HG02840 (cell line): Measurements from ENCODE around the gene ZNF14.
A peak's percentile ranks its signal among the peaks of the same experiment; 100 is the strongest.
"Not testable (repeated sequence)": the region's sequence is repeated elsewhere in the genome, so short reads cannot be mapped to it uniquely, and the experiment has no call there.

Experiments used
- ATAC-seq: cut with Tn5 transposase; IDR thresholded peaks from one replicate; pipeline ENCODE4 v1.9.1; 2021; ENCODE audit warnings: mild to moderate bottlenecking, moderate library complexity, moderate number of reproducible peaks; ENCODE audit not compliant: unreplicated experiment, low FRiP score

ZNF14 gene

GRCh38 chr19:19697589-19697988, 35.3 kb downstream of the ZNF14 start:
- ATAC-seq = no peak

DNA sequence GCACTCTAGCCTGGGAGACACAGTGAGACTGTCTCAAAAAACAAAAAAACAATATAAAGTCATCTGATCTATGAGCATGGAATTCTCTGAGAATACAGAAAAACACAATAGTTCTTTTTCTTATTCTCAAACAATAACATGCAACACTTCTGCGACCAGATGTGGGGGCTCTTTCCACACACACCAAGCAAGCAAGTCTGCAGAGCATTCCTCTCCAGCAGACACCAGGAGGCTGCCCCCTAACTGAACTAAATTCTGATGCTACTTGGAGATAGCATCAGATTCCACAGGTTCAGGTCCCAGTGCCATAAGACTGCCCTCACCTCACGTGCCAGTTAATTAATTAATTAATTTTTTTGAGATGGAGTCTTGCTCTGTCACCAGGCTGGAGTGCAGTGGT, 36.5 kb downstream of the ZNF14 start:
- ATAC-seq = no peak

DNA sequence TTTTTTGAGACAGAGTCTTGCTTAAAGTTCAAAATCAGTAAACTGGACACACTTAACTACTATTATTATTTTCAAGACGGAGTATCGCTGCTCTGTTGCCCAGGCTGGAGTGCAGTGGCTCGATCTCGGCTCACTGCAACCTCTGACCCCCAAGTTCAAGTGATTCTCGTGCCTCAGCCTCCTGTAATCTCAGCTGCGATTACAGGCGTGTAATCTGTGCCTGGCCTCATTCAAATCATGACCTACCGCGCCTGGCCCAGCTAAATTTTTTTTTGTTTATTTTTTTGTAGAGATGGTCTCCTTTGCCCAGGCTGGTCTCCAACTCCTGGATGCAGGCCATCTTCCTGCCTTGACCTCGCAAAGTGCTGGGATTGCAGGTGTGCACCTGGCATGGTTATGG, 41.2 kb downstream of the ZNF14 start:
- no peak for ATAC-seq

DNA sequence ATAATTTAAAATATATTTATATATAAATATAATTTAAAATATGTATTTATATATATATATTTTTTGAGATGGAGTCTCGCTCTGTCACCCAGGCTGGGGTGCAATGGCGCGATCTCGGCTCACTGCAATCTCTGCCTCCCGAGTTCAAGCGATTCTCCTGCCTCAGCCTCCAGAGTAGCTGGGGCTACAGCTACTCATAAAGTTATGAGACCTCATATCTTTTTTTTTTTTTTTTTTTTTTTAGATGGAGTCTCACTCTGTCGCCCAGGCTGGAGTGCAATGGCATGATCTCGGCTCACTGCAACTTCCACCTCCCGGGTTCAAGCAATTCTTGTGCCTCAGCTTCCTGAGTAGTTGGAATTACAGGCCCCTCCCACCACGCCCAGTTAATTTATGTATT, 43.9 kb downstream of the ZNF14 start:
- ATAC-seq = not testable (repeated sequence)

- ATAC-seq = no peak
Observed at GRCh38 chr19:19687090-19687489, 45.8 kb downstream of the ZNF14 start.

DNA sequence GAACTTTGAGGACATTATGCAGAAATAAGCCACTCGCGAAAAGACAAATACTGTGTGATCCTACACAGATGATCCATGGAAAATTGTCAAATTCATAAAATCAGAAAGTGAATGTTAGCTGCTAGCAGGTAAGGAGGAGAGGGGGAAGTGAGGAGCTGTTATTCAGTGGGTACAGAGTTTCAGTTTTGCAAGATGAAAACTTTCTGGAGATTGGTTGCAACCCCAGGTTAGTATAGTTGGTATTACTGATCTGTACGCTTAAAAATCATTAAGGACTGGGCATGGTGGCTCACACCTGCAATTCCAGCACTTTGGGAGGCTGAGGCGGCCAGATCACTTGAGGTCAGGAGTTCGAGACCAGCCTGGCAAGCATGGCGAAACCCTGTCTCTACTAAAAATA, 46.3 kb downstream of the ZNF14 start:
- no peak for ATAC-seq

DNA sequence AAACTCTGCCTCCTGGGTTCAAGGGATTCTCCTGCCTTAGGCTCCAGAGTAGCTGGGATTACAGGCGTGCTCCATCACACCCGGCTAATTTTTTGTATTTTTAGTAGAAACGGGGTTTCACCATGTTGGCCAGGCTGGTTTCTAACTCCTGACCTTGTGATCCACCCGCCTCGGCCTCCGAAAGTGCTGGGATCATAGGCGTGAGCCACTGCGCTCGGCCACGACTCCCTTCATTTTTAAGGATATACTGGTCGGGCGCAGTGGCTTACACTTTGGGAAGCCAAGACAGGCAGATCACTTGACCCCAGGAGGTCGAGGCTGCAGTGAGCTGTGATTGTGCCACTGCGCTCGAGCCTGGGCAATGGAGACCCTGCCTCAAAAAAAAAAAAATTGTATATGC, 46.8 kb downstream of the ZNF14 start:
- not testable (repeated sequence) for ATAC-seq

- no peak for ATAC-seq
Observed at GRCh38 chr19:19679176-19680073, 53.5 kb downstream of the ZNF14 start.

- no peak for ATAC-seq
Observed at GRCh38 chr19:19677579-19677978, 55.3 kb downstream of the ZNF14 start.

DNA sequence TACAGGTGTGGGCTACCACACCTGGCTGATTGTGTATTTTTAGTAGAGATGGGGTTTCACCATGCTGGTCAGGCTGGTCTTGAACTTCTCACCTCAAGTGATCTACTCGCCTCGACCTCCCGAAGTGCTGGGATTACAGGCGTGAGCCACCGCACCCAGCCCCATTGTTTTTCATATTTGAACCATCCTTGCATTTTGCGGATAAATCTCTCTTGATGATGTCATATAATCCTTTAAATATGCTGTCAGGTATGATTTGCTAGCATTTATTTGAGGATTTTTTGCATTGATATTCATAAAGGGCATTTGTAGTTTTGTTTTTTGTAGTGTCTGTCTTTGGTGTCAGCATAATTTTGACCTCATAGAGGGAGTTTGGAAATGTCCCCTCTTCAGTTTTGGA, 58.6 kb downstream of the ZNF14 start:
- no peak for ATAC-seq

DNA sequence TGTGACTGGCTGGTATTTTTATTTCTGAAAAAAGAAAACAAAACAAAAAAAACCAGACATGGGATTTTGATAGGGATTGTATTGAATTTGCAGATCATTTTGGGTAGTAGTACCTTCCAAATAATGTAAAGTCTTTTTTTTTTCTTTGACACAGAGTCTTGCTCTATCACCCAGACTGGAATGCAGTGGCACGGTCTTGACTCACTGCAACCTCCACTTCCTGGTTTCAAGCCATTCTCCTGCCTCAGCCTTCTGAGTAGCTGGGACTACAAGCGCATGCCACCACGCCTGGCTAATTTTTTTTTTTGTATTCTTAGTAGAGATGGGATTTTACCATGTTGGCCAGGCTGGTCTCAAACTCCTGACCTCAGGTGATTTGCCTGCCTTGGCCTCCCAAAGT, 60.1 kb downstream of the ZNF14 start:
- ATAC-seq = no peak

DNA sequence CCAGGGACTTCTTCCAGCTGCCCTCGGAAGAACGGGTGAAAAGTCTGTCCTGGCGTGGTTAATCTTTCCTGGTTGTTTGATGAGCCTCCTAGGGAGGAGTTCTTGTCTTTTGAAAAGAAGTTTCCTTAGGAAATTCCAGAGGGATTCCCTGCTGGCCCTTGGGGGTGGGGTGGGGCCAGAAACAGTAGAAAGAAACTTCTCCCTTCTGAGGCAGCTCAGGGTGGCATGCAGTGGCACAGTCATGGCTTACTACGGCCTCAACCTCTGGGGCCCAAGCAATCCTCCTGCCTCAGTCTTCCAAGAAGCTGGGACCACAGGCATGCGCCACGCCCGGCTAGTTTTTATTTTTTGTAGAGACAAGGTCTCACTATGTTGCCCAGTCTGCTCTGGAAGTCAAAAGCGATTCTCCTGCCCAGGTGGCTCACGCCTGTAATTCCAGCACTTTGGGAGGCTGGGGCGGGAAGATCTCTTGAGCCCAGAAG, 62.8 kb downstream of the ZNF14 start:
- no peak for ATAC-seq

GRCh38 chr19:19668230-19669012, 64.5 kb downstream of the ZNF14 start, which contains the start of gene ZNF101:
Gene ZNF101 (plus strand): TSS chr19:19668839. CDS start chr19:19668964, 125 bp downstream.
- ATAC-seq = peak; percentile 55

DNA sequence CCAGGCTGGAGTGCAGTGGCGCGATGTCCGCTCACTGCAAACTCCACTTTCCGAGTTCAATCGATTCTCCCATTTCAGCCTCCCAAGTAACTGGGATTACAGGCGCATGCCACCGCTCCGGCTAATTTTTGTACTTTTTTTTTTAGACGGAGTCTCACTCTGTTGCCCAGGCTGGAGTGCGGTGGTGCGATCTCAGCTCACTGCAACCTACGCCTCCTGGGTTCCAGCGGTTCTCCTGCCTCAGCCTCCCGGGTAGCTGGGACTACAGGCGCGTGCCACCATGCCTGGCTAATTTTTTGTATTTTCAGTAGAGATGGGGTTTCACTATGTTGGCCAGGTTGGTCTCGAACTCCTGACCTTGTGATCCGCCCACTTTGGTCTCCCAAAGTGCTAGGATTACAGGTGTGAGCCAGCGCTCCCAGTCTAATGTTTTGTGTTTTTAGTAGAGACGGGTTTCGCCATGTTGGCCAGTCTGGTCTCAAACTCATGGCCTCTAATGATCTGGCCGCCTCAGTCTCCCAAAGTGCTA, 67.4 kb downstream of the ZNF14 start:
- ATAC-seq = not testable (repeated sequence)

- peak; percentile 73 for ATAC-seq
Observed at GRCh38 chr19:19663256-19664120, 69.4 kb downstream of the ZNF14 start, which contains the start of gene ATP13A1. Gene ATP13A1 (minus strand): TSS chr19:19663676. CDS start chr19:19663666, 10 bp downstream.

DNA sequence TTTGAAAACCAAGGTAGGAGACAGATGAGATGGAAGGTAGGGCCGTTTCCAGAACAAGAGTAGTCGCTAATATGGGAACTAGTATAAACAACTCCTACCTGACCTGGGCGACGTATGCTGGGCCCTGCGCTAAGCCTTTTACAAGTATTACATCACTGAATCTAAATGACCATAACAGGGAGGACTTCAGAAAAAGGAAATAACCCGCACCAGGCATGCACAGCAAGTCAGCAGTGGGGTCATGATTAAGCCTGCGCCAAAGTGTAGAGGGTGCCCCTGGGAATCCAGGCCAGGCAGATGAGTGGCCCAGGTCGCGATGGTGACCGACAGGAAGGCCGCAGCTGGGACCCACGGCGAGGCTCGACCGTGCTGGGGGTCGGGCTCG, 70.0 kb downstream of the ZNF14 start:
- peak; percentile 16 for ATAC-seq

GRCh38 chr19:19662344-19662743, 70.6 kb downstream of the ZNF14 start:
- no peak for ATAC-seq

GRCh38 chr19:19661675-19662251, 71.1 kb downstream of the ZNF14 start:
- ATAC-seq = no peak

- ATAC-seq = no peak
Observed at GRCh38 chr19:19661141-19661674, 71.7 kb downstream of the ZNF14 start.
